GM20431 (cell line): ENCODE results near the gene STOM.

ENCODE experiments used
- in situ Hi-C: fragments of 300-500 bp; cut with MseI, MboI; formaldehyde crosslinking; loops from one replicate; pipeline ENCODE4 v1.15.0; 2020; ENCODE audit warnings: low sequenced_read_pairs; ENCODE audit not compliant: unreplicated experiment

Gene STOM

GRCh38 chr9:121324755-121325154 lies 45.3 kb downstream of the STOM start:
- in situ Hi-C loops: no loop called here

DNA sequence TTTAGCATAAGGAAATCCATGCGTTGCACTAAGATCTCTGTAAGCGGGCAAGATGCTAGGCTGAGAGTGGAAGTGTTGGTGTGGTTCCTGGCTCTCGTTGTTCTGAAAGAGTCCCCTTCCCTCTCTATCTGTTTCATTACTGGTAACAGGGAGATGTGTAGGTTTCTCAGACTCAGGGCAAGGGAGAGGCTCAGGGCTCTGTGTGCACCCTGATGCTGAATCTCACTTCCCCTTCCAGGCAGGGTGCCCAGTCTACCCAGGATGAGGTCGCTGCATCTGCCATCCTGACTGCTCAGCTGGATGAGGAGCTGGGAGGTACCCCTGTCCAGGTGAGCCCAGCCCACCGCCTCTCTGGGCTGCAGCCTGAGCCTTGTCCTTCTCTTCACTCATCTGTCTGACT lies 45.7 kb downstream of the STOM start:
- in situ Hi-C loops: no loop called here

DNA sequence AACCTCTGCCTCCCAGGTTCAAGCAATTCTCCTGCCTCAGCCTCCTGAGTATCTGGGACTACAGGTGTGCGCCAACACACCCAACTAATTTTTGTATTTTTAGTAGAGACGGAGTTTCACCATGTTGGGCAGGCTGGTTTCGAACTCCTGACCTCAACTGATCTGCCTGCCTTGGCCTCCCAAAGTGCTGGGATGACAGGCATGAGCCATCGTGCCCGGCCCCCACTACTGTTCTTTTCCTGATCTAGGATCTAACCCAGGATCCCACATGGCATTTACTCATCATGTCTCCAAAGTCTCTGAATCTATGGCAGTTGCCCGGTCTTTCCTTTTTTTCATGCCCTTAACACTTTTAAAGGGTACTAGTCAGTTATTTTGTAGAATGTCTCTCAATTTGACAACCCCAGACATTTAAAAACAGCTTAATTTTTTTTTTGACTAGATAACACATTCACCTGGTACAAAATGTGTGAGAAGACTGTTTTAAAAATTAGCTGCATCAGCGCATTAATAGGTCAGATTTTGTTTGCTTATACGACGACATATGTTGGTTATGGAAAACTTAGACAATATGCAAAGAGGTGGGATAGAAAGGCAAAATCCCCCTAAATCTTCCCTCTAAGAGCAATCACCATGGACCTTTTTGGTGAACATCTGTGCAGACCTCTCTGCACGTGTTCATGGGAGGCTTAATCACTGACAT lies 46.5 kb downstream of the STOM start:
- in situ Hi-C loops: no loop called here

- in situ Hi-C loops: no loop called here
These were observed 47.2 kb downstream of the STOM start for GRCh38 chr9:121322737-121323448.

DNA sequence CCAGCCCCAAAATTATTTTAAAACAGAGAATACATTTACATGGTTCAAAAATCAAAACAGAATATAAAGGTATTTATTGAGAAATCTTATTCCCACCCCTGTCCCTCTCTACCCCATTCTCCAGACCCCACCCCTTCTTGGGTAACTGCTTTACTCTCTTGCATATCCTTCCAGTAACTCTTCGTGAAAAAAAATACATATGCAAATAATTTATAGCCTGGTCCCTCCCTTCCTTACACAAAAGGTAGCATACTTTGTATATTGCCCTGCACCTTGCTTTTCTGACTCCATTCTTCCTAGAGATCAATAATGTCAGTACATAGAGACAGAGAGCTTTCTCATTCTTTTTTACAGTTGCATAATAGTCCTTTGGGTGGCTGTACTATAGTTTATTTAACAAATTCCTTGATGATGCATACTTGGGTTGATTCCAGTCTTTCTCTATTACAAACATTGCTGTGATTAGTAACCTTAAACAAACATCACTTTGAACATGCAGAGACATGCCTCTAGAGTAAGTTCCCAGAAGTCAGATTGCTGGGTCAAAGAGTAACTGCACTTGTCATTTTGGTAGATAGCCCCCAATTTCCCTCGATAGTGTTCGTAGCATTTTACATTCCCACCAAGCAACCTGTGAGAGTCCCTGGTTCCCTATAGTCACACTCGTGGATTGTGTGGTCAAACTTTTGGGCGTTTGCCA lies 47.9 kb downstream of the STOM start:
- in situ Hi-C loops: no loop called here

DNA sequence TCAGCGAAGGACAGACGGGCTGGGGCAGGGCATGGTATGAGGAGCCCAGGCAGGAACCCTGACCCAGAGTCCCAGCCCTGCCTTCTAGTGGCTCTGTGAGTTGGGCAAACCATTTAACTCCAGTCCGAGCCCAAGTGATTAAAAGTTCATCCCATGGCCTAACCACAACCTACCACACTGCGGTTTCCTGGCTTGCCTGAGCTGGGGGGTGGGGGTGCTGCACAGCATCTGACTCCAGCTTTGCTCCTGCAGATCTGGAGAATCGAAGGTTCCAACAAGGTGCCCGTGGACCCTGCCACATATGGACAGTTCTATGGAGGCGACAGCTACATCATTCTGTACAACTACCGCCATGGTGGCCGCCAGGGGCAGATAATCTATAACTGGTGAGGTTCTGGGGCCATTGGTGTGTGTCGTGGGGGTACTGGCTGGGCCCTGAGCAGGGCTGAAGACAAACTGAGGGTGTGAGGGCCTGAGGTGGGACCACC lies 49.0 kb downstream of the STOM start:
- in situ Hi-C loops: no loop called here

GRCh38 chr9:121319383-121319780 lies 50.7 kb downstream of the STOM start:
- in situ Hi-C loops: loop anchor here (5.0 to 10.0 kb wide), 2 partner anchors 65 to 78 kb away; no protein-coding TSS in a partner anchor

DNA sequence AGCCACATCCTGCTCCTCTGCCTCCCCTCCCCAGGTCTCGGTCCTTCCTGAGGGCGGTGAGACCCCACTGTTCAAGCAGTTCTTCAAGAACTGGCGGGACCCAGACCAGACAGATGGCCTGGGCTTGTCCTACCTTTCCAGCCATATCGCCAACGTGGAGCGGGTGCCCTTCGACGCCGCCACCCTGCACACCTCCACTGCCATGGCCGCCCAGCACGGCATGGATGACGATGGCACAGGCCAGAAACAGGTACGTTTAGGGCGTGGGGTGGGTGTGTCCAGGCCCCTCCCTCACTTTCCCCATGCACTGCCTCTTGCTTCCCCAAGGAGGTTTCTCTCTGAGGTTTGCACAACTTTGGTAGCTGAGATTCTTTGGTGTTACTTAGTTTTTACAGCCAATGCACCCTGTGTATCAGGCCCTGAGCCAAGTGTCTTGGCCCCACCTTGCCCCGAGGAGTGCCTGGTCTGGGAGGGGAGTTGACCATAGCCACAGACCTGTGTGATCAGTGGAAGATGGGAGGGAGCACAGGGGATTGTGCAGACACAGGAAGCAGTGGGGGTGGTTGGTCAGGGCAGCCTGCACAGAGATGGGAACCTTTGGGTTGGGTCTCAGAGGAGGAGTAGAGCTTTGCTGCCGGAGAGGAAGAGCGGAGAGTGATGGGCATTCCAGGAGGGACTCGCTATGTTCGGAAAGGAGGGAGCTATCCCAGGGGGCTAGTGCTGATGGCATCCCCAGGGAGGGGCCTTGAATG lies 51.2 kb downstream of the STOM start:
- in situ Hi-C loops: loop anchor here (5.0 to 10.0 kb wide), 2 partner anchors 64 to 78 kb away; no protein-coding TSS in a partner anchor

DNA sequence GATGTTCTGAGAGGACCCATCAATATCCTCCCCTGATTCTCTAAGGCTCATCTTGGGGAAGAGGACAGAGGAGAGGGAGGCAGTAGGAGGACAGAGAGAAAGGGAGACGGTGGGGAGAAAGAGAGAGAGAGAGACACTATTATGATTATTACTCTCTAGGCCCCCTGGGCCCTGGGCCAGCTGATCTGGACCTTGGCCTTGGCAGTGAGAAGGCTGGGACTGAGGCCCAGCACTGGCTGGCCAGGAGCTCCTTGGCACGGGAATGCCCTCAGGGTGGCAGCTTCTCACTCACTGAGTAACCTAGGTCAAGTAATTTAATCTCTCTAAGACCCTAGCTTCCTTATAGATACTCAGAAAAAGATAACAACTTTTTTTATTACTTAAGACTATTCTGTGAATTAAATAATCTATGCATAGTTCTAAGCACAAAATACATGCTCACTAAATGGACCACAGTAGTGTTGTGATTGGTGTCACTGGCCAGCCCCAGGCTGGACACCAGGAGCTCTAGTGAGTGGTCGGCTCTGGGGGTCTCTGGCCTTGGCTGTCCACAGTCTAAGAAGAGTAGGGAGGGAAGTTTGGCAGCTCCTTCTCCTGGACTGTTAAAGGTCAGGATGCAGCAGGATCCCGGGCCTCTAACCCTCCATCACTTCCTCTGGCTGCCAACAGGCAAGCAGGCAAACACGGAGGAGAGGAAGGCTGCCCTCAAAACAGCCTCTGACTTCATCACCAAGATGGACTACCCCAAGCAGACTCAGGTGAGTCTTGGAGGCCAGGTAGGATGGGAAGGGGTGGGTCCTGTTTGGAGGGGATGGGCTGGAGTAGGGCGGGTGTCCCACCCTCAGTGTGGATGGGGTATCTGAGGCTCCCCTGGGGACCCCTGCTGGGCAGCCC lies 52.1 kb downstream of the STOM start:
- in situ Hi-C loops: loop anchor here (5.0 to 10.0 kb wide), 2 partner anchors 63 to 79 kb away; no protein-coding TSS in a partner anchor

GRCh38 chr9:121316852-121317373 lies 53.1 kb downstream of the STOM start:
- in situ Hi-C loops: loop anchor here (5.0 to 10.0 kb wide), 2 partner anchors 62 to 80 kb away; no protein-coding TSS in a partner anchor

DNA sequence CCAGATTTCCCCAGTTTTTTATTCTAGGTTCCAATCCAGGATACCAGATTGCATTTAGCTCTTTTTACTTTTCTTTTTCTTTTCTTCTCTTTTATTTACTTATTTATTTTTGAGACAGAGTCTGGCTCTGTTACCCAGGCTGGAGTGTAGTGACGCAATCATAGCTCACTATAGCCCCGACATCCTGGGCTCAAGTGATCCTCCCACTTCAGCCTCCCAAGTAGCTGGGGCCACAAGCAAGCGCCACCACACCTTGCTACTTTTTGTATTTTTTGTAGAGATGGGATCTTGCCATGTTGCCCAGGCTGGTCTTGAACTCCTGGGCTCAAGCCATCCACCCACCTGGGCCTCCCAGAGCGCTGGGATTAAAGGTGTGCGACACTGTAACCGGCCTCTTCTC lies 53.7 kb downstream of the STOM start:
- in situ Hi-C loops: loop anchor here (5.0 to 10.0 kb wide), 2 partner anchors 62 to 81 kb away; no protein-coding TSS in a partner anchor

- in situ Hi-C loops: loop anchor here (10.0 kb wide), 1 partner anchor 59 kb away; no protein-coding TSS in a partner anchor
These were observed 56.4 kb downstream of the STOM start for GRCh38 chr9:121313458-121314152.

- in situ Hi-C loops: loop anchor here (10.0 kb wide), 1 partner anchor 57 kb away; no protein-coding TSS in a partner anchor
These were observed 57.9 kb downstream of the STOM start for GRCh38 chr9:121312169-121312568.

GRCh38 chr9:121310571-121310970 lies 59.5 kb downstream of the STOM start:
- in situ Hi-C loops: loop anchor here (10.0 kb wide), 1 partner anchor 56 kb away; no protein-coding TSS in a partner anchor

DNA sequence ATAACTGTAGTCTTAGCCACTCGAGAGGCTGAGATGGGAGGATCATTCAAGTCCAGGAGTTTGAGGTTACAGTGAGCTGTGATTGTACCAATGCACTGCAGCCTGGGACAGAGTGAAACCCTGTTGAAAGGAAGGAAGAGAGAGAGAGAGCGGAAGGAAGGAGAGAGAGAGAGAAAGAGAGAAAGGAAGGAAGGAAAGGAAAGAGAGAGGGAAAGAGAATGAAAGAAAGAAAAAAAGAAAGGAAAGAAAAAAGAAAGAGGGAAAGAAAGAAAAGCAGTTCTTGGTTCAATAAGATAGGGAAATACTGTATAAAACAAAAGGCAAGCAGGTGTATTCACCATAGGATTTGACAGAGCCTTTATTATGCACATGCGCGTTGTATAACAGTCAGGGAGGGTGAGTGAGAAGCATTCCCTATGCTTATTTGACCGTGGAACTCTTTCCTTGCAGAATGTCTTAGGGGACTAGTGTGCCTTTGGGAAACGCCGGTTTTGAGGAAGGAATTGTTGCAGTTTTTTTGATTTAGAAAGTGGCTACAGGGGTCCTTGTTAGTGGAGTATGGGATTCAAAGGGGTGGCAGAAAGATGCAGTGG lies 60.1 kb downstream of the STOM start:
- in situ Hi-C loops: loop anchor here (10.0 kb wide), 1 partner anchor 55 kb away; no protein-coding TSS in a partner anchor

DNA sequence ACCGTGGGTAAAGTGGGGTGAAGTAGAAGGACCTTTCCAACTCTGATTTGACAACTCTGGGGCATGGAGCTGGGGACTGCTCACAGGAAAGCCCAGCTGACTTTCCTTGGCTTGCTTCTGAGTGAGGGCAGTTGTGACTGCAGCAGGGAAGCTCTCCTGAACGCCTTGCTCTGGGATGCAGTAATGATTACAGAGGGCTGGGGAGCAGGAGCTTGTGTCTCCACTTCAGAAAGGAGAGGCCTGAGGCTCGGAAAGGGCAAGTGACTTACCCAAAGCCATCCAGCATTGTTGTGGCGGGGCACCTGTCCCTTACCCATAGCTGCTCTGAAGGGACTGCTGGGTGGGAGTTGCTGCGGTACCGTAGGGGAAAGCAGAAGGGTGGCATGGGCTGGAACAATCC lies 60.9 kb downstream of the STOM start:
- in situ Hi-C loops: no loop called here

DNA sequence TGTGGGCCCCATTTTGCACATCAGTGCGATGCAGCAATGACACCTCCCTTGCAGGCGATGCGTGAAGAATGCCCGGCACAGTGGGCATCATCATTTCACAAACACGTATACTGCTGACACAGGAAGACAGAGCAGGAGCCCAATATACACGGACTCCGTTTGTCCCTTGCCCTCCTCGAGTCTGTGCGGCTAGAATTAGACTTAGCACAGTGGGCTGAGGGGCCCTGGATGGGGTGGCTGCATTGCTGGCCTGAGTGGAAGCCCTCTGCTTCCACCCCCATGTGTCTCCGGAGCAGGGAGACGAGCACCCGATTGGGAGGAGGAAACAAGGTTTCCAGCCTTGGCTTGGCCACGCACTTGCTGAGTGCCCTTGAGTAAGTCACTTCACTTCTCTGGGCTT lies 61.3 kb downstream of the STOM start:
- in situ Hi-C loops: no loop called here
